GM10847 (cell line): ENCODE results near the gene SLCO2A1.

Source experiments
- POLR2A ChIP-seq: IDR thresholded peaks from 2 replicates; pipeline ENCODE4 v1.6.1; 2011; ENCODE audit not compliant: insufficient read length; ENCODE audit errors: extremely low read depth

The SLCO2A1 gene

DNA sequence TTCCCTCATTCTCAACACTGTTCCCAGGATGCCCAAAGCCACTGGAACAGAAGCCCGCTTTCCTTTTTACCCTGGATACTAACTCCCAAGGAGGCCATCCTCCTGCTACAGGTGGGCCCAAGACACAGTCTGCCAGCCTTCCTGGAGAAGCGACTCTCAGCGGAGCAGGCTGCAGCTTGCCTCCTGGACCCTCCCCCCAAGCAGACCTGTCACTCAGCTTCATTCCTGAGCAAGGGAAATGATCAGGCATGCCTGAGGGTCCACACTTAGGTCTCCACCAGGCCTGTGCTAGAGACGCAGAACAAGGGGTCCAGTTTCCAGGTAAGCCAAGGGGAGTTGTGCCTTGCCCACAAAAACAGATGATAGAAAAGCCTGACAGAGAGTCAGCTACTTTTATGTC is 62.8 kb downstream of the SLCO2A1 start:
- no peak for TF ChIP-seq POLR2A

DNA sequence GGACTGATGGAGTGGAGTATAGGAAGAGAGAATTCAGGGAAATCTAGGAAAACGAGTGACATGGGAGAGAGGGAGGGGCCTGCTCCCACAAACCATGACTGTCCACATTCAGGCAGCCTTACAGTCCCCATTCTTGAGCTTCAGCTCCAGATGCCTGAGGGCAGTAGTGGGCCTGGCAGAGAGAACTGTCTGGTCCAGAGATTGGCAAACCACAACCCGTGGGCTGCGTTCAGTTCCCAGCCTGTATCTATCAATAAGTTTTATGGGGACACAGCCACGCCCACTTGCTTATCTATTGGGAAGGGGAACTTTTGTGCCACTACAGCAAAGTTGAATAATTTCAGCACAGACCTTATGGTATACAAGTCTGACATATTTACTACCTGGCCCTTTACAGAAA is 63.8 kb downstream of the SLCO2A1 start:
- TF ChIP-seq POLR2A = no peak

DNA sequence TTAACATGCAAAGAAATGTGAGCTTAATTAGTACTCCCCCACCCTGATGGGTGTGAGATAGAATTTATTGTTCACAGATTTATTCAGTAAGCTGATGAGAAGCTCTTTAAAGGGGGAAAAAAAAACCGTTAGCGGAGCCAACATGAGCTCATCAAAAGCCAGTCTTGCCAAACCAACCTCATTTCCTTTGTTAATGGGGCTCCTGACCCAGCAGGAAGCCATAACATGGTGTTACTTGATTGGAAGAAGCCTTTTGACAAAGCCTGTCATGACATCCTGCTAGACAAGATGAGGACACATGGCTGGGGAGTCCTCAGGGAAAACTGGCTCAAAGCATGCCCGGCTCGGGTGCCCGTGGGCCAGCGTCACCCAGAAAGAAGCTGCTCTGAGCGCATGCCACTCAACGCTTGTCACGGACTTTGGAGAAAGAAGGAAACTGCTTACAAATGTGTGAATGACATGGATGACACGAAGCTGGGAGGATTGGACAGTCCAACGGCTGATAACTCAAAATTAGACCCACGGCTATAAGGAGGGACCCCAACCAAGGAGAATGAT is 64.6 kb downstream of the SLCO2A1 start:
- TF ChIP-seq POLR2A = no peak

DNA sequence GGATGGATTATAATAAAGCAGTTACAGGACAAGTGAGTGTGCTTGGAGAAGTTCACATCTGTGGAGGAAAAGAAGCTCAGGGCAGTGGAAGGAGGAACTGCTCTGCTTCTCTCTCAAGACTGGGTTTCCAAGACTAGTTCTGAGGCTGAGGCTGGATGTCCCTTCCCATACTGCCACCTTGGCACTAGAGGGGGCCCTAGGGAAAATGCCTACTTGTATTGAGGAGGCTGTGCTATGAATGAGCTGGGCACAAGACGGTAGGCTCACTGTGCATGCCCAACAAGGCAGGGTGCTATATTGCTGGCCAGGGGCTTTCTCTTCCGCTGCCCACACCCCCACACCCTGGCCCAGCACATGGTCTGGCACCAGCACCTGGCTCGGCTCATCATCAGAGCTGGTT is 65.2 kb downstream of the SLCO2A1 start:
- no peak for TF ChIP-seq POLR2A

DNA sequence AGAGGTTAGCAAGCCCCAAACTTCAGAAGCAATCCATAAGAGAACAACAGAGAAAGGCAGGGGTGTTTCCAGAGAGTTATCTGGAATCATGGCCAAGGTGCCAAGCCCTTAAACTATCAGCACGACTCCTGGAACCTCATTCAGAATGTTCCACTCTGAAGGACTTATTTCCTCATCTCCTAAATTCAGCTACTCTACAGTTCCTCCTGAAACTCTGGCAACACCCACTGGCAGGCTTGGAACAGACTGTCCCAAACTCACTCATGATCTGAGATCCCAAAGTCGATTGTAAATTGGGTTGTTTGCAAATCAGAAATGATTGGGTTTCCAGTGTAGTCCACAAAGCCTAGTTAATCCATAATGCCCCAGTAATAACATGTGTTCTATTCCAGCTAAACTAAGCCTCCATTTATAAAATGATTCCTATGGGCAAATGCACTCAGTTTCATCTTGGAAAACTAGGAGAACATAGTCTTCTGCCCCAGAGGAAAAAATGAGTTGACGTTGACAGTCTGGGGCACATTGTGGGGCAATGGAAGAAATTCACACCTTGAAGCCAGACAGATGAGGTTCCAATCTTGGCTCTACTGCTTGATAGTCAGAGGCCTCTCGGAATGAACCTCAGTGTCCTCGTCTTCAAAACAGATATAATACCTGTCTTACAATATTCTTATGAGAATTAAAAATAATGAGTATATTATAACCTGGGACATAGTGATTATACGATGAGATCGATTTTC is 65.9 kb downstream of the SLCO2A1 start:
- no peak for TF ChIP-seq POLR2A

DNA sequence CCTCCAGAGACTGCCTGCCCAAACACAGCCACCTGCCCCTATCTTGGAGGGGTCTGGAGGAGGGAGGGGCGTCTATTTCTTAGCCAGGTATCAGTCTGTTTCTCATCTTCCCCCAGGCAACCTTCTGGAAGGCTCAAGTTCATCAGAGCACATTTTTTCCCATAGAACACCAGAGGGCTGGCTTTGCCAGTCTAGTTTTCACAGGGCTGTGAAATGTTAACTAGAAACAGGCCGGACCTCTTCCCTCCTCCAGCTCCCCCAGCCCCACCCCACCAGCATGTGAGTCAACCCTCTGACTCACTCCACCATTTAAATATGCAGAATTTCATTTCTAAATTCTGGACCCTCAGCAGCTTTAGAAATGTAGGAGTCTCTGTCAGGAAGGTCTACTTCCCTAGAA is 66.9 kb downstream of the SLCO2A1 start:
- TF ChIP-seq POLR2A = no peak

DNA sequence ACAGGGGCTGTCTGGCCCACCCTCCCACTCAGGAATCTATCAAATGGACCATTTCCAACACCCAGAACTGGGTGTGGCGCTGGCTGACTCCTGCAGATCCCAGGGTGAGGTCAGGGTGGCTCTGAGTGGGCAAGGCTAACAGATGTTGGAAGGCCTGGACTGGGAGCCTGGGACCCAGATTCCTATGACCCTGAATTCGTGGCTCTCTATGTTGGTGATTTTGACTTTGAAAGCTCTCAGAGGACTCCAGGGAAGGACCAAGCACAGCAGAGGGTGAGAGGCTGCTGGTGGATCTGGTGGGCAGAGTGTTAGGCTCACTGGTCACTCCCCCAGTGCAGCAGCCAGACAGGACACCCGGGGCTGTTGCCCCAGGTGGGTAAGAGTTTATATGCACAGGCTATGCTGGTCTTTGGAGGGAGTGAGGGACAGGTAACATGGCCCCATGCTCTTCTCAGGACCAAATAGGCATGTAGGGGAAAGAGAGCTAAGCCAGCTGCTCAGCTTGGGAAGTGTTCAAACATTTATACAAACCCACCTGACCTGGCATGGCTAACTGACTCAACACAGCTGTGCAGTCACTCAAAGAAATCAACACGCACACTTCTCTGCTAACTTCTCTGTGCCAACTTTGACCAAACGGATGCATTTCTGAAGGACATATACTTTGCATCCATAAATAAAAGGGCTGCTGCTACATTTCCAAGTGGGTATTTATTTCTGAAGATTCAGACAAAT is 71.5 kb downstream of the SLCO2A1 start:
- no peak for TF ChIP-seq POLR2A

DNA sequence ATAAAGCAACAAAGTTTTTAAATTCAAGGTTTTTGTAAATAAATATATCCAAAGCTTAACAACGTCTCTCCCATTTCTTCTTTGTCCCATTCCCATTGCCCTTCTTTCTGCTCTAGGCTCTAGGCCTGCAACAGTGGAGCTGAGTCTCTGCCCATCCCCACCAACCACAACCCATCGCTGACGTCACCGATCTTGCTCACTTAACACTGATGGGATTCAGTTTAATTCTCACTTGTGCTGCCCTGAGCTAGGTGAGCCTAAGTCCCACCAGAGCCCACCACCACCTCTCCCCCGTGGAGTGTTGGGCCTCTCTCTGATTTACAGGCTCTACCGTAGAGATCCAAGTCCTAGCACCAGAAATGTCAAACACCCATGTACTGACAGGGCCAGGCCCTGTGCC is 72.7 kb downstream of the SLCO2A1 start:
- no peak for TF ChIP-seq POLR2A

DNA sequence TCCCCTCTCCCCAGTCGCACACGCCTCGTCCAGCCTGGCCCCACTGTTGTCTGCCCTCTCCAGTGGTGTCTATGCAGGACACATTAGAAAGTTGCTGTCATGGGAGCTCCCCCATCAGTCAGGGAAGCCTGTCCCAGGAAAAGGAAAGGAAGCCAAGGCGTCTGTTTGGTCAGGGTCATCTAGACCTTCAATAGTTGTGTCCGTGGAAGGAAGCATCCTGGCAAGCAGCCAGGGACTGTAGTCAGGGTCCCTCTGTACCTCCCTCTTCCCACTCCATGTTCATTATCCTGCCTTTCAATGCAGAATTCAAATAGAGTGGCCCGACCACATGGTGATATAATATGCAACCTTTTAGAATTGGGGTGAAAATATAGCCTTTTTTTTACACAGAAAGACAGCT is 73.4 kb downstream of the SLCO2A1 start:
- TF ChIP-seq POLR2A = no peak

DNA sequence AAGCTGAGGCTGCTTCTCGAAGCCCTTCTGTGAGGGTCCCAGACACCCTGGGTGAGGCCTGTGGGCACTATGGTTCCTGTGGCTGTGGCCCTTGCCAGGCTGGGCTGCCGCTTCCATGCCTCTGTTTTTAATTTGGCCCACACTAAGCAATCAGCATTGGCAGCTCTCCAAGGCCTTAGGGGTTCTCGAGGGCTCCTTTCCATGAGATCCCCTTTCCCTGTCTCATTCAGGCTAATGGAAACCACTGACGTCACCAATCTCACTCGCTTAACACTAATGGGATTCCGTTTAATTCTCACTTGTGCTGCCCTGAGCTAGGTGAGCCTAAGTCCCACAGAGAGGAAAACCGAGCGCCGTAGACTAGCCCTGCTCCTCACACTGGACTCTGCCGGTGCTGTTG is 73.8 kb downstream of the SLCO2A1 start:
- no peak for TF ChIP-seq POLR2A

DNA sequence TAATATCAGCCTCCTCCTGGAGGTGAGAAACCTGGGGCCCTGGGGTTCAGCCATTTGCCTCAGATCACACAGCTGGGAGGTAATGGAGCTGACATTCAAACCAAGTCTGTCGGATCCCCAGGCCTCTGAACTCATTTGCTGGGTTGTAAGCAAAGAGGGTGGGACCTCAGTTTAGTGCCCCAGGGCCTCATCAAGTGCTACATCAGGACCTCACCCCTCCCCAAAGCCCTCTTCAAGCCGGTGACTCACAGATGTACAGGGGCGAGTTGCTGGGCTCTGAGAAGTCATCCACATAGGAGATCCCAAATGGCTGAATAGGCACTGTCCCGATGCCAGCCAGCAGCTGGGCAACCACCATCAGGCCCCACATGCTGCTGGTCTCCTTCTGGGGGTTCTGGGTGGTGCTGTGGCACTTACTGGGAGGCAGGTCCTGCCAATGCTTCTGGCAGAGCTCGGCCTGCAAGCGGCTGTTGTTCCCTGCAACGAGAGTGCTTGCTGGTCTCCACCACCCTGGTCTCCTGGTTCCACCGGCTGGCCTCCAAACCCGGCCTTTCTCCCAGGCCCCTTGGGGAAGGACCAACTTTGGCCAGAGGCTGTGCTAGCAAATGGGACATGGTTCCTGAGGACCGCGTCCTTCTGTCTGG is 74.9 kb downstream of the SLCO2A1 start:
- no peak for TF ChIP-seq POLR2A

DNA sequence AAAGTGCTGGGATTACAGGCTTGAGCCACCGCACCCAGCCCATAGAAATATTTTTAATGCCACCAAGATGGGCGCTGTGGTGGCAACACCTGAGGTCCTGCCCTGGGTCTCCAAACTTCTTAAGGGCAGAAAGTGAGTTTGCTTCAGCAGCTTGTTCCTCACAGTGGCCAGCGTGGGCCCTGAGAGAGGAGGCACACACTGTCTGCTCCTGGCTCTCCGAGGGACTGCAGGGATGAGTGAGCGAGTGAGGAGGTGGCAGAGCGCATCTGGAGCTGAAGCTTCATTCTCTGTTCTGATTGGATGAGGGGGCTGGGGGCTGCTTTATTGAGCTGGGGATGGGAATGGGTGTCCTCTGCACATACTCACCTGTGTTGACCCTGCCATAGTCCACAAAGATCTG is 76.4 kb downstream of the SLCO2A1 start:
- no peak for TF ChIP-seq POLR2A

DNA sequence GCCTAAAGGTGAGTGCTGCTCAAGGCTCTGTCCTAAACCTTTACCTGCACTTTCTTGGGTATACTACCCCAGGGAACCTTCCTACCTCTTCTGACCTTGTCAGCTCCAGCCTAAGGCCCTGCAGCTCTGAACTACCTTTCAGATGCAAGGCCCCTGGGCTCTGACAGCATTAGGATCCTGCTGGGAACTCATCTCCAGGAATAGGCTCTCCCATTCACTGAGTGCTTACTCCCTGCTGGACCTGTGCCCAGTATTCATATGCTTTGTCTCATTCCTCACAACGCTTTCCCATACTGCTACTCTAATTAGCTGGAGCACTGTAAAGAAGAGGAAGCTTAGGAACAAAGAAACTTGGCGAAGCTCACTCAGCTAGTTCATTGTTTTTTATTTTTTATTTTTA is 80.3 kb downstream of the SLCO2A1 start:
- TF ChIP-seq POLR2A = no peak

DNA sequence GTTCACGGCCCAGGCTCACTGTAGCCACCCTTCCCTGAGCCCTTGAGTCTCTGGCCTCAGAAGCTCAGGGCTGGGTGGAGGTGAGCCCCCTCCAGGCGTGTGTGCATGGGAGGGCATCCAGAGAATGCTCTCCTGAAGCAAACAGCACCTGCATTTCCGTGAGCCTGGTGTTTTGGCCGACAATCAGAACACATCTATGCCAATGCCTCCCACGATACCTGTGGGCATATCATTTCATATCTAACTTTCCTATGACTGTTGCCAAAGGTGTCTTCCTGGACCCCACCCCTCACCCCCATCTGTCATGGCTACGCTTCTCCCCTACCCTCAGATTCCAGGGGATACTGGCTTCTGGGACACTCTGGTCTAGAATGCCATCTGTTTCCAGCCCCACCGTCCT is 80.7 kb downstream of the SLCO2A1 start:
- no peak for TF ChIP-seq POLR2A

DNA sequence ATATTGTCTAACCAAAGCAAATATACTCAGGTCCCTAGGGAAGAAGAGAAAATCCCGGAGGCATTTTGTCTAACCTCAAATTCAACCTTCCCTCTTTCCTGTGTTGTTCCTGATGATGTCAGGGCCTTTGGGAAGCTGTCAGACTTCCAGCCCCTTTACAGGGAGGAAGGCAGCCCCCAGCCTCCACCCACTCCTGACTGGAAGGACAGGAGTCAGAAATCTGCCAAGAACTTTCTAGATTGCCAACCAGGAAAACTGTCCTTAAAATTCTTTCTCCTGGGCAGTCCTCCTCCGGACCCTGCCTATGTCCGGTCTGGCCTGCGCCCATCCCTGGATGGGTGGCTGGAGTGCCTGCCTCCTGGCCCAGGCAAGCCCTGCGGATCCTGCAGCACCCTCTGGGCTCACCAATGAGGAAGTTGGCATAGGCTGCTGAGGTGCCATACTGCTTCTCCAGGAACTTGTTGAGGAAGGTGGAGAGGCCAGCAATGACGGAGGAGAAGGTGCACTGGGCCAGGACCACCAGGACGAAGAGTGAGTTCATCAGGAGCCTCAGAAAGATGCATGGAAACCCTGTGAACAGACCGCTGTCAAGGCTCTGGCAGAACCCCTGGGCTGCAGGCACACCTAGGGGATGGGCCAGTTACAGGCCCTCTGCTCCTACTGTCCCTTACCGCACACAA is 81.5 kb downstream of the SLCO2A1 start:
- TF ChIP-seq POLR2A = no peak
